ENCODE results near the gene NKX6-1.

The NKX6-1 gene

GRCh38 chr4:84479663-84480062, 19.4 kb downstream of the NKX6-1 start:
- H3K4me1 Mint-ChIP-seq (ENCODE audit: low read depth): peaks cover 8% of the 10 kb centered on the region
- H3K27me3 Mint-ChIP-seq (ENCODE audit: low read depth): peaks cover 60% of the 10 kb centered on the region
- H3K9me3 Mint-ChIP-seq: peaks cover 9% of the 10 kb centered on the region
- no peak overlapping the region for H3K4me3 Mint-ChIP-seq
- no peak overlapping the region for H3K27ac Mint-ChIP-seq
- H3K36me3 Mint-ChIP-seq (ENCODE audit: low read depth): peaks cover 5% of the 10 kb centered on the region

DNA sequence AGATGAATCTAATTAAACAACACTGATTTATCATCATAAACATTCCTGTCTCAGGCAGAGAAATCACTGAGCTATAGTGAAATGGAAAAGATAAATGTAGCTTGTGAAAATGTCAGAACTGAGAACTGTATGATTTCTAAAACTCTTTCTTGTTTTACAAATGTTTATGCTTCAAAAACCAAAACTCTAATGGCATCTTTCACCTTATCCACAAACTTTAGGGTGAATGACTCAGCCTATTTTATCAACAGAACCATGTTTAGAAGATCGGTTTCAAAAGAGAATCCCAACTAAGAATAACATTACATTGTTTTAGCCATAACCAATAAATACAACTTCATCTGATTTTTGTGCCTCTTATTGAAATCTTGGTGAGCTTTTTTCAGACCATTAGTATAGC, 21.4 kb downstream of the NKX6-1 start:
- Mint-ChIP-seq H3K36me3 (ENCODE audit: low read depth) (peaks cover 5% of the 10 kb centered on the region), H3K4me3 (no peak overlapping the region), H3K27ac (no peak overlapping the region), H3K9me3 (peaks cover 5% of the 10 kb centered on the region), H3K4me1 (ENCODE audit: low read depth) (peaks cover 6% of the 10 kb centered on the region), H3K27me3 (ENCODE audit: low read depth) (peaks cover 46% of the 10 kb centered on the region)

GRCh38 chr4:84474107-84474506, 25.0 kb downstream of the NKX6-1 start:
- Mint-ChIP-seq H3K36me3 (ENCODE audit: low read depth) (no peaks in the 10 kb centered on the region), H3K27me3 (ENCODE audit: low read depth) (peaks cover 12% of the 10 kb centered on the region), H3K27ac (no peak overlapping the region), H3K4me1 (ENCODE audit: low read depth) (no peaks in the 10 kb centered on the region), H3K9me3 (no peaks in the 10 kb centered on the region), H3K4me3 (no peak overlapping the region)

DNA sequence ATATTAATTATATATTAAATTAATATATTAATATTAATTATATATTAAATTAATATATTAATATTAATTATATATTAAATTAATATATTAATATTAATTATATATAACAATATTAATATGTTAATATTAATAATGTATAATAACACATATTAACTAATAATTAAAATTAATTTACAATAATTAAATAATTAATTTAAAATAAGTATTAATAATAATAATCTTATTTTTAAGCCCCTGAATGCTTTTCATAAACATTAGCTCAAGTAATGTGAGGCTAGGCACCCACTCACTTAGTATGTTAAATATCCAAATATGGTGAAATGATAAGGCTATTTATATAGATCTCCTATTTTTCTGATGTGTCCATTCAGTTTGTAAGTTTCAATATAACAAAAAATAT, 26.9 kb downstream of the NKX6-1 start:
- Mint-ChIP-seq H3K27ac (no peak overlapping the region), H3K27me3 (ENCODE audit: low read depth) (peaks cover 6% of the 10 kb centered on the region)

DNA sequence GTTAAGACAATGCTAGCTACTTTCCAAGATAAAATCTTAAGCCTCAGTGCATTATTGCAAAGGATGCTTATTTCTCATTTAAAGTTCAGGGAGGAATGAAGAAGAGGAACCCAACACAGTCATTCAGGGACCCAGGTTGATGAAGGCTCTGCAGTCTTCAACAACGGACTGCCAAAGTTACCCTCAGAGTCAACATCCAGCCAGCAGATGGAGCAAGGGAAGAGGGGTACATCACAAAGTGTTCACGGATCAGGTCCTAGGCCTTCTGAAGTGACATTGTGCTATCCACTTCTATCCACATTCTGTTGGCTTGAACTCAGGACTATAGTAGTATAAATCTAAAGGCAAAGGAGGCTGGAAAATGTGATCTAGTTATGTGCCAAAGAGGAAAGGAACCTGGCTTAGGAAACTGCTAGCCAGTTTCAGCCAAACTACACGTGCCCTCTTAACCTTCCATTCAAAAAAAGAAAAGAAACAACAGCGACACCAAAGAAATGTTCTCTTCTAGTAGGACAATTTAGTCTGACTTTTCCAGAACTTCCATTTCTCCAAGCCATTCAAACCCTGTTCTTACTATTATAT, 28.8 kb downstream of the NKX6-1 start:
- H3K4me3 Mint-ChIP-seq: no peak overlapping the region
- H3K36me3 Mint-ChIP-seq (ENCODE audit: low read depth): no peaks in the 10 kb centered on the region
- H3K27me3 Mint-ChIP-seq (ENCODE audit: low read depth): peaks cover 7% of the 10 kb centered on the region
- no peaks in the 10 kb centered on the region for H3K4me1 Mint-ChIP-seq (ENCODE audit: low read depth)
- no peak overlapping the region for H3K27ac Mint-ChIP-seq
- no peaks in the 10 kb centered on the region for H3K9me3 Mint-ChIP-seq

More for the DNA sequence above, 26.9 kb downstream of the NKX6-1 start:
- H3K36me3 Mint-ChIP-seq (ENCODE audit: low read depth): no peaks in the 10 kb centered on the region
- no peak overlapping the region for H3K4me3 Mint-ChIP-seq
- H3K4me1 Mint-ChIP-seq (ENCODE audit: low read depth): no peaks in the 10 kb centered on the region
- H3K9me3 Mint-ChIP-seq: no peaks in the 10 kb centered on the region

GRCh38 chr4:84467601-84468000, 31.5 kb downstream of the NKX6-1 start:
- H3K4me3 Mint-ChIP-seq: no peak overlapping the region
- H3K36me3 Mint-ChIP-seq (ENCODE audit: low read depth): no peaks in the 10 kb centered on the region

DNA sequence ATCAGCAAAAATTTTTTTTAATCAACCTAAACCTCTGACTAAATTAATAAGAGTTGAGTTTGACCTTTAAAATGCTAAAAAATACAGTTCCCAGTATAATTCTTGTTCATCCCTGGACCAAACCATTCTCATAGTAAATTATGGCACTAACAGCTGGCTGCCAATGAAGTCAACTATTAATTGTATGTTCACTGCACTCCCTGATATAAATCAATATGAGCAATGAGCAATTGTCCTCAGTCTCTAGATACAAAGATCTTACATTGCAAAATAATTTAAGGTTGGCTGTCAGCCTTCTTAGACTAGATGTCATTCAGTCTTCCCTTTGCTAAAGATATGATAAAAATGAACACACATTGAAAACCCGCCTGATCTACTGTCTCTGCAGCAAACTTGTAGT, 39.3 kb downstream of the NKX6-1 start:
- Mint-ChIP-seq H3K4me1 (ENCODE audit: low read depth) (no peaks in the 10 kb centered on the region), H3K27me3 (ENCODE audit: low read depth) (peaks cover 4% of the 10 kb centered on the region), H3K27ac (no peak overlapping the region), H3K4me3 (no peak overlapping the region), H3K36me3 (ENCODE audit: low read depth) (no peaks in the 10 kb centered on the region), H3K9me3 (no peaks in the 10 kb centered on the region)

More at GRCh38 chr4:84467601-84468000, 31.5 kb downstream of the NKX6-1 start:
- Mint-ChIP-seq H3K4me1 (ENCODE audit: low read depth) (no peaks in the 10 kb centered on the region), H3K27me3 (ENCODE audit: low read depth) (peaks cover 7% of the 10 kb centered on the region), H3K27ac (no peak overlapping the region), H3K9me3 (no peaks in the 10 kb centered on the region)

DNA sequence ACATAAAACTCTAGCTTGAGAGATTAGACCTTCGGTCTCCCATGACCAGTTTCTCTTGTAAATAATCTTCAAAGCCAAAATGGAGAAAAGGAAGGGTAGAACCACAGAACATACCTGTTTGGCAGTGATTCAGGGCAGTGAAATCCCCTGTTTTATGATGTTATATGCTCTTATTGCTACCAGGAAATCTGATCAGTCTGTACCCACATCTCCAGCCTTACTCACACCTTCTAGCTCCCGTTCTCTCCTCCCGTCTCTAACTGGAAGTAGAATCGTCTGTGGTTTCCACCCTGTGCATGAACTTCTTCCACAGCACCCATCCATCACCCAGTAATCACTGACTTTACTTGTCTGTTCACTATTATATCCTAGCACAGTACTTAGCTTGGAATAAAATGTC, 42.9 kb downstream of the NKX6-1 start:
- peaks cover 2% of the 10 kb centered on the region for H3K27me3 Mint-ChIP-seq (ENCODE audit: low read depth)
- no peaks in the 10 kb centered on the region for H3K9me3 Mint-ChIP-seq
- H3K4me1 Mint-ChIP-seq (ENCODE audit: low read depth): no peaks in the 10 kb centered on the region
- no peak overlapping the region for H3K4me3 Mint-ChIP-seq
- H3K36me3 Mint-ChIP-seq (ENCODE audit: low read depth): no peaks in the 10 kb centered on the region
- no peak overlapping the region for H3K27ac Mint-ChIP-seq

GRCh38 chr4:84455697-84456096, 43.4 kb downstream of the NKX6-1 start:
- no peaks in the 10 kb centered on the region for H3K36me3 Mint-ChIP-seq (ENCODE audit: low read depth)
- no peak overlapping the region for H3K27ac Mint-ChIP-seq
- no peaks in the 10 kb centered on the region for H3K27me3 Mint-ChIP-seq (ENCODE audit: low read depth)
- H3K9me3 Mint-ChIP-seq: no peaks in the 10 kb centered on the region
- H3K4me3 Mint-ChIP-seq: no peak overlapping the region
- no peaks in the 10 kb centered on the region for H3K4me1 Mint-ChIP-seq (ENCODE audit: low read depth)

DNA sequence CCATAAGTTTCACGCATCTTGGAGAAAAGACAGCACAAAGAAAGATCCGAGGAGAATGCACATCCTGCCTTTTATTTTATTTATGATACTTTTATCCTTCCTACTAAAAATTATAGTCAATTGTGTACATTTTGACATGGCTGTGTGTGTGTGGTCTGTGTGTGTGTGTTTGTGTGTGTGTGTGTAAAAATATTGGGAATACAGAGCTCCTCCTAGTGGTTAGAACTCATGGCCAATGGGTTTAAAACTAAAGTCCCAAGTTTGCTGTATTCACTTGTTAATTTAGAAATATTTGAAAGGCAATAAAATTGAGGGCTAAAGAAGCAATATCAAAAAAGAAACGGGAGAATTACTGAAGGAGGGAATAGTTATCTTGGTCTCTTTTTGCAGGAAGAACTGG, 47.5 kb downstream of the NKX6-1 start:
- no peaks in the 10 kb centered on the region for H3K27me3 Mint-ChIP-seq (ENCODE audit: low read depth)
- no peak overlapping the region for H3K27ac Mint-ChIP-seq
- no peak overlapping the region for H3K4me3 Mint-ChIP-seq
- H3K9me3 Mint-ChIP-seq: no peaks in the 10 kb centered on the region
- H3K36me3 Mint-ChIP-seq (ENCODE audit: low read depth): no peaks in the 10 kb centered on the region
- no peaks in the 10 kb centered on the region for H3K4me1 Mint-ChIP-seq (ENCODE audit: low read depth)

DNA sequence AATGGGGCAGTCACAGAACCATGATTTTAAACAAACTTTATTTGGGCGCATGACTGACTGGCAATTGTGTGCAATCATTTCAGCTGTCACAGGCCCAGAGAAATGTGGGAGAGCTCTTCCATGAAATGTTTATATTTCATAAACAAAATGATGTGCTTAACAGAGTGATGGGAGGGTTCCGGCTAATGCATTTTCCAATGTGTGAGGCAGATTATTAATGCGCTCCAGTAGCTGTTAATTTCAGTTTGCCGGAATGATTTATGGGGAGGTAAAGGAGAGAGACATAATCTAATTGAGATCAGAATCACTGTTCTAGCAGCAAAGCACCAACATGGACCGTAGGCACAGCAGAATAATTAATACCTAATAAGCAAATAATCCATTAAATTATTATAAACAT, 55.6 kb downstream of the NKX6-1 start:
- Mint-ChIP-seq H3K9me3 (no peaks in the 10 kb centered on the region), H3K4me1 (ENCODE audit: low read depth) (no peaks in the 10 kb centered on the region), H3K27me3 (ENCODE audit: low read depth) (no peaks in the 10 kb centered on the region), H3K27ac (no peak overlapping the region), H3K36me3 (ENCODE audit: low read depth) (no peaks in the 10 kb centered on the region), H3K4me3 (no peak overlapping the region)

GRCh38 chr4:84442778-84443177, 56.3 kb downstream of the NKX6-1 start:
- H3K36me3 Mint-ChIP-seq (ENCODE audit: low read depth): no peaks in the 10 kb centered on the region
- H3K4me1 Mint-ChIP-seq (ENCODE audit: low read depth): no peaks in the 10 kb centered on the region
- H3K27me3 Mint-ChIP-seq (ENCODE audit: low read depth): no peaks in the 10 kb centered on the region
- H3K9me3 Mint-ChIP-seq: no peaks in the 10 kb centered on the region
- no peak overlapping the region for H3K27ac Mint-ChIP-seq
- no peak overlapping the region for H3K4me3 Mint-ChIP-seq

Measured in T-helper 1 cell treated with Interleukin-12 subunit alpha and Interleukin-12 subunit beta and Interleukin-4 antibody, amounts not matched to agents 30 μg/mL and 1 μg/mL, for 36 hours (primary cell).